ENCODE measurements around the gene RHOT2.

The RHOT2 gene

DNA sequence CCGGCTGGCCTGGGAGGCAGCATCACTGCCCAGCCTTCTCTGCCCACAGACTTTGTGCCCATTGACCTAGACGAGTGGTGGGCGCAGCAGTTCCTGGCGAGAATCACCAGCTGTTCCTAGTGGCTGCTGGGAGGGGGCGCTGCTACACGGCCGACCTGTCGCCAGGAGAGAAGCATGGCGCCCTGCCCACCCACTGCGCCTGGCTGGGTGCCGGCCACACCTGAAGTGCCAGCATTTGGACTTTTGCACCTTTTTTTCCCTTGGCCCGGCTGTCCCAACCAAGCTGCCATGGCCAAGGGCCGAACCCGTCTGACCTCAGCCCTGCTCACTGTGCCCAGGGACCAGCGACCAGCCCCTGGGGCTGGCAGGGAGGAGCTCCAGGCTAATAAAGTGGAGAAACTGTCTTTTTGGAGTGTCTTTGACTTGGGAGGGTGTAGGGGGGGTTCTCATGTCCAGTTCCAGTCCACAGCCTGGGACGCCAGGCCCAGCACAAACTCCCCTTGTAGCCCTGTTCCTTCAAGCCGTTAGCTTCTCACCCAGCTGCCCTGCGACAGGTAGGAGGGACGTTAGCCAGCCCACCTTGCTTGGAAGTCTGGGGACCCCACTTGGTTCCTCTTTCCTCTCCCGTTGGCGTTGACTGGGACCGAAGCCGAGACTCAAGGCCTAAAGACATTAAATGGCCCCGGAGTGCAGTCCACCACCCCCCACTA is 19.7 kb upstream of the RHOT2 start:
- peak; percentile 43 for DNase-seq

DNA sequence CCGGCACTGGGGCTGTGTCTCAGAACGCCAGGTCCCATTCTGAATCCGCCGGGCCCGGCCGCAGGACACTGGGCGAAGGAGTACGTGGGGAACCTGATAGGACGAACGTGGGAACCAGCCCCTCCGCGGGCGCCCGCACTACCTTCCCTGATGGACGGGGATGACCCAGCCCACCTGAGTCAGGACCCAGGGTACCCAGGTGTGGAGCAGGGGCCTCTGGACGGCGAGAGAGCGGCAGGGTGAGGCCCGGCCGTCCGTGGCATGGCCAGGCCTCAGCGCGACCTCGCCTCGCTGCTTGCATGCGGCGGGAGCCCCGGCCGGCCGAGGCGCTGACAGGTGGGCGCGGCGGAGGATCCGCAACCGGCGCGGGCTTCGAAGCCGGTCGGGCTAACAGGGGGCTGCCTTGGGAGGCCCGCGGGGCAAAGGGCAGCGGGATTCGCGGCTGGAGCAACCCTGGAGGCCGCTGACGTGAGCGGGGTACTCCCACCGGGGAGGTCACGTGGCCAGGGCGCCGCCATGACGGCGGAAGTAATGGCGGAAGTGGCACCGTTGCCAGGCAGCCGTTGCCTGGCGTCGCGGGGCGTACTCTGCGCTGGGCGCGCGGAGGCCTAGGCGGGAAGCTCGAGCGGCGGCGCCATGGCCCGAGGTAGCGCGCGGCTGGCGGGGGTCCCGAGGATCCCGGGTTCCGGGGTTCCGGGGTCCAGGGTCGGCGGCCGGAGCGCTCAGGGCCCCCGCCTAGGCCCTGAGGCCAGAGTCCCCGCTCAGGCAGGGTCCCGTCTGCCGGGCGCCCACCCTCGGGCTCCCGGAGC is 18.9 kb upstream of the RHOT2 start, which contains the start of gene WDR90:
Gene WDR90 (plus strand): TSS at position 585 of the 809 bp plus-strand sequence. CDS start 52 bp downstream, at position 637.
- DNase-seq, result peak; percentile 92

DNA sequence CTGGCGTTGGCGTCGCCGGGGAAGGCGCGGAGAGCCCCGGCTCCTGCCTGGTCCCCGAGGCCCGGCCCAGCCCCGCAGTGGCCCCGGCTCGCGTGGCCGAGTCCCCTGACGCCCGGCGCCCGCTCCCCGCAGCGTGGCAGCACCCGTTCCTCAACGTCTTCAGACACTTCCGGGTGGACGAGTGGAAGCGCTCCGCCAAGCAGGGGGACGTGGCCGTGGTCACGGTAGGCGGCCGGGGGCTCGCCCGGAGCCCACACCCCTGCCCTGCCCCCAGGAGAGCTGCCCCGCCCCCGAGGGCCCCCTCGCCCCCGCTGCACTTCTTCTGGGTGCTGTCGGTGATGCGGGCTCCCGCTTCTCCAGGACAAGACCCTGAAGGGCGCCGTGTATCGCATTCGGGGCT is 18.3 kb upstream of the RHOT2 start:
- DNase-seq, result no peak

DNA sequence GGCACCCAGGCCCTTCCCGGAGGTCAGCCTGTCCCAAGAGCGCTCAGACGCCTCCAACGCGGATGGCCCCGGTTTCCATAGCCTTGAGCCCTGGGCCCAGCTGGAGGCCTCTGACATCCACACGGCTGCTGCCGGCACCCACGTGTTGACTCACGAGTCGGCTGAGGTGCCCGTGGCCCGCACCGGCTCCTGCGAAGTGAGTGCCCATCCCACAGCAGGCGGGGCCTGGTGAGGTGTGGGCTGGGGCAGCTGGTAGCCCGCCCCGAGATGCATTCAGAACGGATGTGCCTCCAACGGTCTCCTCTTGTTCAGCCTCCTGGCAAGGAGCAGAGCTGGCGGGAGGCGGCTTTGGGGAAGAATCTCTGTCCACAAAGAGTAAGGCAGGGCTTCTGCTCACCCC is 16.1 kb upstream of the RHOT2 start:
- peak; percentile 56 for DNase-seq

DNA sequence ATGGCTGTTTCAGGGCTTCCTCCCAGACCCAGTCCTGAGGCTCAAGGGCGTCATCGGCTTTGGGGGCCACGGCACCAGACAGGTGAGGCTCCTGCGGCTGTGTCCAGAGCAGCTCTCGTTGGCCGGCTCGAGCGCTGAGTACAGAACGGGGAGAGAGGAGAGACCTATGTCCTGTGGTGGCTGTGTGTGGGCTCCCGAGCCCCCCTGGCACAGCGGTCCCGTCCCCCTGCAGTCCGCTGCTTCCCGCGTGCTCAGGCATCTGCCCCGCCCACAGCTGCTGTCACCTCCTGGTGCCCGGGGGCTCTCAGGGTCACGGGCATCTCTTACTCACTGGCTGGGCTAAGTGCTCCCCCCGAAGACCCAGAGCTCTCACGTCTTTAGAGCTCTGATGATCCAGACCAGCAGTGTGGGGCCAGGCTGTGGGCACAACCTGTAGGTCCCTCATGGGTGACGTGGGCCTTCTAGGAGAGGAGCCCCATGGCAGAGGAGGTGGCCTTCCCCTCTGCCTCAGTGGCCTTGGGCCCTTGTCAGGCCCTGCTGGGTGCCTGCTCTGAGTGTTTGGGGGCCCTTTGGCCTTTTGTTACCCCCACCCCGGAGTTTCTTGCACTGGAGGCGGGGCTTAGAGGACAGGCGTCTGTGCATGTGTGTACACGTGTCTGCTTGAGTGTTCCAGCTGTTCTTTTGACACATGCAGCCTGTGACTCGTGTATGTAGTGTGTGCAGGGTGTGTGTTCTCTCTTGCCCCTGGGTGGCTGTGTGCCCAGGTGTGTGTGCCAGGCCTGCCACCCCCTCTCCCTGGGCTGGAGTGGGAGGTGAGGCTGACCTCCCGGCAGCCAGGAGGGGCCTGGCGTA is 15.3 kb upstream of the RHOT2 start:
- no peak for DNase-seq

DNA sequence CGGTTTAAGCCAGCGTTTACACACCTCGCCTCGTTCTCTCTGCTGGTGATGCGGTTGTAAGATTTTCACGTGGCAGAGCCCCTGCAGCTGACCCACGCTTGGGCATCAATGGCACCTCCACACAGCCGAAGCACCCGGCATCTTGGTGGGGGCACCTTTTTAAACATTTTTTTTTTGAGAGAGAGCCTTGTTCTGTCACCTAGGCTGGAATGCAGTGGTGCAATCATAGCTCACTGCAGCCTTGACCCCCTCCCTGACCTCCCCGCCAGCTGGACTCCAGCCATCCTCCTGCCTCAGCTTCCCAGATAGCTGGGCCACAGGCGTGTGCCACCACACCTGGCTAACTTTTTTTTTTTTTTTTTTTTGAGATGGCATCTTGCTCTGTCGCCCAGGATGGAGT is 13.9 kb upstream of the RHOT2 start:
- no peak for DNase-seq

DNA sequence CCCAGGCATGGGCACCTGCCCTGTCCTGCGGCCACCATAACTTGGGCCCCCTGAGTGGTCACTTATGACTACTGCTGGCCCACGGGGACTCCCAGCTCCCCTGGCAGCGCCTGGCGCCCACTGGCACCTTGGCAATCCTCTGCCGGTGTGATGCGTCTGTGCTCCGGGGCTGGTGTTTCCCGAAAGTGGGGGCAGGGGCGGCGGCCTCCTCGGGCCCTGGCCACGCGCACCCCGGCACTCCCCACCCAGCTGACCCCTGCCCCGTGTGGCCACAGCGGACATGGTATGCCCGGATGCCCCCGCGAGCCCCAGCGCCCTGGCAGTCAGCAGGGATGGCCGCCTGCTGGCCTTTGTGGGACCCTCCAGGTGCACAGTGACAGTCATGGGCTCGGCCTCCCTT is 10.4 kb upstream of the RHOT2 start:
- DNase-seq, result no peak

DNA sequence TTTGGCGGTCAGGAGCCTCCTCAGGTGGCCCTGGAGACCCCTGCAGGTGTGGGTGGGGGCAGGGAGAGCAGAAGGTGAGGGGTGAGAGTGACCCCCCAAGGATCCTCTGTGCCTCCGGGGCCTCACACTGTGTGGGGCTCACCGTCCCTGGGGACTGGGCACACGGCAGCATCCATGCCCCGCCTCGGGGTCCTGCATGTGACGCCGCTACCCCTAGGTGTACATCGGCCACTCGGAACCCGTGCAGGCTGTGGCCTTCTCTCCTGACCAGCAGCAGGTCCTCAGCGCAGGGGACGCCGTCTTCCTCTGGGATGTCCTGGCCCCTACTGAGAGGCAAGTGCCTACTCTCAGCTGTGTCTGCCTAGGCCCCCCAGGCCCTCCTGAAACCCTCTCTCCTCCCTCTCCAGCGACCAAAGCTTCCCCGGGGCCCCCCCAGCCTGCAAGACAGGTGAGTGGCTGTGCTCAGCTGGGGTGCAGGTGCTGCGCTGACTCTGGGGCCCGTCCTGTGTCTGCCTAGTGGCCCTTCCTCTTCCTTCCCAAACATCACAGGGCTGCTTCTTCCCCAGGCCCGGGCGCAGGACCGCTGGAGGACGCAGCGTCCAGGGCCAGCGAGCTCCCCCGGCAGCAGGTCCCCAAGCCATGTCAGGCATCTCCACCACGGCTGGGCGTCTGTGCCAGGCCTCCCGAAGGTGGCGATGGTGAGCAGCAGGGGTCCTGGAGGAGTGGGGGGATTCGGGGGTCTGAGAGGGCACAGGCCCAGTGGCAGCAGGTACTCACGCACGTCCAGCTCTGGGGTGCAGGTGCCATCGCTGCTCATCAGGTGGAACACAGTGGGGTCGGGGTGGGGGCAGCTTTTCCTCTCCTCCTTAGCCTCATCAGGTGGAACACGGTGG is 9.0 kb upstream of the RHOT2 start:
- no peak for DNase-seq

DNA sequence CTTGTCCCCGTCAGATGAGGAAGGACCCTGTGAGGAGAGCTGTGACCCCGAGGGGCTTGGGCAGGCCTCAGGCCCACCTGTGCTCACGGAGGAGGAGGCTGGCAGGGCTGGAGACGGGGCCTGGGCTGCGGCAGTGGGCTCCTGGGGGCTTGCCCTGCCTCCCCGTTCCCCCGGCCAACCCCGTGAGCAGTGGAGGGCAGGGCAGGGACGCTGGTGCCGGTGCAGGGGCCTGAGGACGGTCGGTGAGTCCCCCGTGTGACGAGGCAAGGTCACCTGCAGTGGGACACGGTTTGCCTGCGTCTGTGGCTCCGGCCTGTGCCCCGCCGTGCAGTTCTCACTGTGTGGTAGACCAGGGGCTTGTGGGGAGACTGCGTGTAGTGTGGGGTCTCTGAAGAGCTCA is 8.3 kb upstream of the RHOT2 start:
- no peak for DNase-seq

DNA sequence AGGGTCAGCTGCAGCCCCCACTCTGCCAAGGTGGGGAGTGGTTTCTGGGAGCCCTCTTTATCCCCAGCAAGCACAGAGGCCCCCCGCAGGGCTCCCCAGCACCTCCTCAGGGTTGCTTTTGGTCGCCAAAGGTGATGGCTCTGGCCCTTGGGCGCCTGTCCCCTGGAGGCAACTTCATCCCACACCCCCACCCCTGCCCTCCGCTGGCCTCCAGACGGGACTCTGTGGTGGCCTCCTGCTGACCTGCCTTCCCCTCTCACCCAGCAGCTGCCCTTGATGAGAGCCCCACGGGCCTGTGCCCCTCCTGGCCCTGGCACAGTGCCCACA is 7.8 kb upstream of the RHOT2 start:
- no peak for DNase-seq

DNA sequence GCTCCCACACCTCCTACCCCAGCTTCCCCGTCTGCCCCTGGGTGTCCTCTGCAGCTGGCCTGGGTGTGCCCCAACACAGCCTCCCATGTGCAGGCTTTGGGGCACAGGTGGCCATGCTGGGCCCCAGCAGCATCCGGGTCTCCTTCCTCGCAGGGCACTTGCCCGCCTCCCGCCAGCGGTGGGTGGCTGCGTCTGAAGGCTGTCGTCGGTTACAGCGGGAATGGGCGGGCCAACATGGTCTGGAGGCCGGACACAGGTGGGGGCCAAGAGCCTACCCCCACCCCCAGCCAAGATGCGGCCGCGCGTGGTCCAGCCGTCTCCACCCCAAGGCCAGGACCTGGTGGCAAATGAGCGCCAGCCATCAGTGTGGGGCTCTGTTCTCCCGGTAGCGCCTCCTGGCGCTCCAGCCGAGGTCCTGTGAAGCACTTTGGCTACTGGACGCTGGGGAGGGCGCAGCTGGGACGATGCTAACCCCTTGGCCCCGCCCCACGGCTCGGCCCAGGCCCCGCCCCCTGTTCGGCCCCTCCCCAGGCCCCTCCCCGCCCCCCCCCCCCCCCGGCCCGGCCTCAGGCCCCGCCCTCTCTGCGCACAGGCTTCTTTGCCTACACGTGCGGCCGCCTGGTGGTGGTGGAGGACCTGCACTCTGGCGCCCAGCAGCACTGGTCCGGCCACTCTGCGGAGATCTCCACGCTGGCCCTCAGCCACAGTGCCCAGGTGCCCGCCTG is 7.3 kb upstream of the RHOT2 start:
- DNase-seq, result peak; percentile 84

DNA sequence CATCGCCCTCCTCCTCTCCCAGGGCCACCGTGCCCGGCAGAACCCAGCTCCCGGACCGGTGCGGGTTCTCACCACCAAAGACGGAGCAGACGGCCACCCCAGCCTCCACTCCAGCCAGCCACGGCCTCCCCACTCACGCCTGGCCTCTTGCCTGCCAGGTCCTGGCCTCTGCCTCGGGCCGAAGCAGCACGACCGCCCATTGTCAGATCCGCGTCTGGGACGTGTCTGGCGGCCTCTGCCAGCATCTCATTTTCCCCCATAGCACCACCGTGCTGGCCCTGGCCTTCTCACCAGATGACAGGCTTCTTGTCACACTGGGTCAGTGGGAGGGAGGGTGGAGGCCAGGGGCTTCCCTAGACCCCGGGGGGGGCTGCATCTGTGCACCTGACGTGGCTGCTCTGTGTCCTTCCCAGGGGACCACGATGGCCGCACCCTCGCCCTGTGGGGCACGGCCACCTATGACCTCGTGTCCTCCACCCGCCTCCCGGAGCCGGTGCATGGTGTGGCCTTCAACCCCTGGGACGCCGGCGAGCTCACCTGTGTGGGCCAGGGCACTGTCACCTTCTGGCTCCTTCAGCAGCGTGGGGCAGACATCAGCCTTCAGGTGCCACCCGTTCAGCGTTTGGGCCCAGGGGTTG is 6.6 kb upstream of the RHOT2 start:
- DNase-seq, result no peak

DNA sequence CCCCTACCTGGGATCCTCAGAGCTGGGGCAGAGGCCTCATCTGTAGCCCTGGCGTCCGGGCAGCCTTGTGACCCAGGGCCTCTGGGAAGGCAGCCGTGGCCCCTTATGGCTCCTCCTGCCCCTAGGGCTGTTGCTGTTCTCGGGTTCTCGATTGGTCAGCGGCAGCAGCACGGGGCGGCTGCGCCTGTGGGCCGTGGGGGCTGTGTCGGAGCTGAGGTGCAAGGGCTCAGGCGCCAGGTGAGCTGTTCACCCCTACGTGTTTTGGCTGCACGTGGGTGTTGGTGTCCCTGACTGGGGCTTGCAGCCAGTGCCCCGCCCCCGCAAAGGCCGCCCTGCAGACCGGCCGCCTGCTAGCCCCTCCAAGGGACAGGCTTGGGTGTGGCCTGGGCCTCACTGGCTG is 5.8 kb upstream of the RHOT2 start:
- DNase-seq, result no peak

DNA sequence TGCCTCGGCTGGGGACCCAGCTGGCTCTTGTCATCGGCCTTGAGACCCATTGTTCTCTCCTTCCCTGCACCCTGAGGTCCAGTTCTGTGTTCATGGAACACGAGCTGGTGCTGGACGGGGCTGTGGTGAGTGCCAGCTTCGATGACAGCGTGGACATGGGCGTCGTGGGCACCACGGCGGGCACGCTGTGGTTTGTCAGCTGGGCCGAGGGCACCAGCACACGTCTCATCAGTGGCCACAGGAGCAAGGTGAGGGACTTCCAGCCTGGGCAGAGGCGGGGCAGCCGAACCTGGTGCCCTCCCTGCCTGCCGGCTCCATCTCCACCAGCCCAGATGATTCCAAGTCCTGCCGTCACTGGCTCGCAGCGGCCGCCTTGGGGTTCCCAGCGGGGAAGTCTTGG is 5.3 kb upstream of the RHOT2 start:
- no peak for DNase-seq

DNA sequence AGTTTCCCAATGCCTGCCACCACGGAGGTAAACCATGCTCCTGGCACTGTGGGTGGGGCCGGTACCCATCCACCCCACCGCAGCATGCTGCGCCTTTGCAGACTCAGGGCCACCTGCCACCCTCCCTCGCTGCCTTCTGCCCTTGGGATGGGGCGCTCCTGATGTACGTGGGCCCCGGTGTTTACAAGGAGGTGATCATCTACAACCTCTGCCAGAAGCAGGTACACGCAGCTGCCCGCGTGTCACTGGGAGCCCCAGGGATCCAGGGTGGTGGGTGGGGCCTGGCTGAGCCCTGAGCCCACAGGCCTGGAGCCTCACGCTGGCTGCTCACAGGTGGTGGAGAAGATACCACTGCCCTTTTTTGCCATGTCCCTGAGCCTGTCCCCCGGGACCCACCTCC is 1.4 kb upstream of the RHOT2 start:
- no peak for DNase-seq

DNA sequence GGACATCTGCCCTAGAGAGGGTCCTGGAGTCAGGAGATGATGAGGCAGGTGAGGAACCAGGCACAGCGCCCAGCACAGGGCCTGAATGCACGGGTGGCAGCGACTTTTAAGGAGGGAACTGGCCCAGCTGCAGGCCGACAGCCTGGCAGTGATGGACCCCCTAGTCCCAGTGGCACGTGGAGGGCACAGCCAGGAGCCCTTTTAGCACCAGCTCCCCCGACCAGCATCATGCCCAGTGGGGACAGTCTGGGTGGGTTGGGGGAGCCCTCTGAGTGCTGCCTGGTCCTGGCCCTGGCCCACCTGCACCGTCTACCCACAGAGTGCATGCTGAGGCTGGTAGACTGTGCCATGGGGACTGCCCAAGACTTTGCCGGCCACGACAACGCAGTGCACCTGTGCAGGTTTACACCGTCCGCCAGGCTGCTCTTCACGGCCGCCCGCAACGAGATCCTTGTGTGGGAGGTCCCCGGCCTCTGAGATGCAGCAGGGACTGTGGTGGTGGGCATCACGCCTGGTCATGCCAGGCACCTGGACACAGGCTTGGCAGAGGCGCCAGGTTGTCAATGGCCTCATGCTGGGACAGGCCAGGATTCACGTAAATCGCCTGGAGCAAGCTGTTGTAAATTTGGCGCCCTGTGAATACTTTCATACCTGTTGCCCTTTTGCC is 686 bp upstream of the RHOT2 start:
- no peak for DNase-seq

DNA sequence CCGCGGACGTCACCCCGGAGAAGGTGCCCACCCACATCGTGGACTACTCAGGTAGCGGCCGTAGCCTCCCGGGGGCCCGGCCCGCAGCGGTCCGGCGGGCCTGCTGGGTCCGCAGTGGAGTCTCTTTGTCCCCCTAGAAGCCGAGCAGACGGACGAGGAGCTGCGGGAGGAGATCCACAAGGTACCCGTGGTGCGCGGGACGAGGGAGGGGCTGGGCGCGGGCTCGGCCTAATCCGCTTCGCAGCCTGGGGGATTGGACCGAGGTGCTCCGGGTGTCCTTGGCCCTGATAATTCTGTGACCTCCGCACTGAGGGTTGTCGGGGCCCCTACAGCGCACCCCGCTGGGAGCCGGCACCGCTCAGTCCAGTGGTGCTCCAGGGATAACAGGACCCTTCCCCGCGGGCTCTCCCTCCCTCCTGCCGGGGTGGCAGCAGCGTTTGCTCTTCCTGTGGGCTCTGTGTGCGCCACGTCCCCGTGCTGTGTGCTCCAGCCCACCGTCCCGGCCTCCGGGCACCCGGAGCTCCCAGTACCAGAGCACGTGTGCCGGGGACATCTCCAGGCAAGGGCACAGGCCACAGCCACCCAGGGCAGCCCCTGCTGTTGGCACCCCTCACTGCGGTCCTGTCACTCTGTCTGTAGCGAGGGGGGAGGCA is 713 bp downstream of the RHOT2 start:
- DNase-seq, result no peak

DNA sequence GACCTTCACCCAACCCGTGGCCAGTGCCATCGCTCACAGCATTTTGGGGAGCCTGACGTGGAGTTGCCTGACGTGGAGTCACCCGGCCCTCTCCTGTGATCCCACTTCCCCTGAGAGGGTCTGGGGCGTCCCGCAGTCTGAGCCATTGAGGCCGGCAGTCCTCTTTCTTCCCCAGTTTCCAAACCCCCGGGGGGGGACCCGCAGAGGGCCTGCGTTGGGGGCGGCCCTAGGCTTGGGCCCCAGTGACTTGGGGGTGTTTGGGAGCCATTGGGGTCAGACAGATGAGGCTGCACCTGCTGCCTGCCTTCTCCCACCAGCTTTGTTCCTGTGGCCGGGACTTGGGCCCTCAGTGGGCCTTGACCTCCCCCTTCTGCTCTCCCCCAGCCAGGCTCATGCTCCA is 1.7 kb downstream of the RHOT2 start:
- no peak for DNase-seq

DNA sequence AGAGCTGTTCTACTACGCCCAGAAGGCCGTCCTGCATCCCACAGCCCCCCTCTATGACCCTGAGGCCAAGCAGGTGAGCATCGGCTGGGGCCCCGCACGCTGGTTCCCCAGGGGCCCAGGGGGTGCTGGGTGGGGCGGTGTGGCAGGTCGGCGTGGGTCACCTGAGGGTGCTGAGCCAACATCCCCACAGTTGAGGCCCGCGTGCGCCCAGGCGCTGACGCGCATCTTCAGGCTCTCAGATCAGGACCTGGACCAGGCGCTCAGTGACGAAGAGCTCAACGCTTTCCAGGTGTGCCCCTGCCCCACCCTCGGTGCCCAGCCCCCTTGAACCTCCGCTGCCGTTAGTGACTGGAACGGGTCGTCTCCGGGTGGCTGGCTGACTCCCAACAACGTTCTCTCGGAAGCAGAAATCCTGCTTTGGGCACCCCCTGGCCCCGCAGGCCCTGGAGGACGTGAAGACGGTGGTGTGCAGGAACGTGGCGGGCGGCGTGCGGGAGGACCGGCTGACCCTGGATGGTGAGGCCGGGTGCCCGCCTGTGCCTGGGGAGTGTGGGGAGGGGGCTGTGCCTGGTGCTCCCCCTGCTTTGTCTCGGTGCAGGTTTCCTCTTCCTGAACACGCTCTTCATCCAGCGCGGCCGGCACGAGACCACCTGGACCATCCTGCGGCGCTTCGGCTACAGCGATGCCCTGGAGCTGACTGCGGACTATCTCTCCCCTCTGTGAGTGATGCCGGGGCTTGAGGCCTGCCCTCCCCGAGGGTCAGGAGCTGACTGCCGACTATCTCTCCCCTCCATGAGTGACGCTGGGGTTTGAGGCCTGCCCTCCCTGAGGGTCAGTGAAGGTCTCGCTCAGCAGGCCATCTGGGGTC is 2.8 kb downstream of the RHOT2 start:
- no peak for DNase-seq

Measured in MV-4-11 (cell line).